Tibial nerve (tissue), 4 donors: ENCODE results near the gene ABLIM3. TPM values are rescaled to one million over a fixed set of nuclear protein-coding genes. Genes with fewer than 3 reads are reported as not detected.

Source experiments
- DNase-seq, 2 donors: peaks; one replicate each; pipeline ENCODE4 v3.0.0-alpha.2; 2019; ENCODE audit warnings: low spot score in 2 of 2
- H3K27ac ChIP-seq, 4 donors: fragments of 200-600 bp; sonication (generic) in 3 of 4; one replicate each; pipeline ENCODE4 v1.5.1; 2017 to 2019; ENCODE audit warnings: mild to moderate bottlenecking in 1 of 4
- H3K27me3 ChIP-seq, 2 donors: fragments of 200-600 bp; sonication (generic) in 1 of 2; one replicate each; pipeline versions ENCODE4 v1.5.1 to v1.6.0; 2017 to 2019
- H3K36me3 ChIP-seq, 3 donors: fragments of 200-600 bp; sonication (generic); one replicate each; pipeline ENCODE4 v1.5.1; 2018 to 2019
- H3K4me1 ChIP-seq, 4 donors: fragments of 200-600 bp; sonication (generic) in 3 of 4; one replicate each; pipeline ENCODE4 v1.5.1; 2017 to 2019
- H3K4me3 ChIP-seq, 4 donors: fragments of 200-600 bp; sonication (generic) in 3 of 4; one replicate each; pipeline ENCODE4 v1.5.1; 2017 to 2019; ENCODE audit warnings: mild to moderate bottlenecking in 1 of 4, moderate library complexity in 1 of 4
- H3K9me3 ChIP-seq, 4 donors: fragments of 200-600 bp; sonication (generic) in 3 of 4; one replicate each; pipeline ENCODE4 v1.5.1; 2017 to 2019
- CTCF ChIP-seq, 5 experiments: fragments of 200-600 bp in 3 of 5; fragments of 450-650 bp in 2 of 5; sonication (generic) in 3 of 5; IDR thresholded peaks; one replicate each; pipeline ENCODE4 v1.5.1; 2016 to 2019; ENCODE audit warnings: antibody characterized with exemption in 5 of 5, mild to moderate bottlenecking in 3 of 5, moderate library complexity in 2 of 5
- EP300 ChIP-seq, 2 donors: sonication (generic); formaldehyde crosslinking; IDR thresholded peaks; one replicate each; pipeline ENCODE4 v1.6.1; 2017; ENCODE audit warnings: antibody characterized with exemption in 2 of 2, mild to moderate bottlenecking in 1 of 2
- POLR2A ChIP-seq, 2 donors: fragments of 450-650 bp; IDR thresholded peaks; one replicate each; pipeline ENCODE4 v1.6.1; 2017; ENCODE audit warnings: antibody characterized with exemption in 2 of 2, mild to moderate bottlenecking in 2 of 2, moderate library complexity in 2 of 2
- WGBS, 2 donors: methylation state at CpG; one replicate each; pipeline ENCODE4 v1.1.5; 2018; 5-methylcytosine and 5-hydroxymethylcytosine counted together
- total RNA-seq, 4 donors: library from RNA; depleted of rRNA; stranded (reverse); fragments of >200 nt; gene quantifications; one replicate each; pipeline ENCODE4 v1.1.0, GENCODE V29; 2016

The ABLIM3 gene
- total RNA-seq, 4 donors from 2014 or later: 50.3 to 75.3 (median 52.3) TPM

GRCh38 chr5:149301049-149301743, 159.9 kb downstream of the ABLIM3 start:
- WGBS, 2 donors: 89 to 93% methylated on average over 13 of the region's 13 CpGs
- no peak for DNase-seq
- H3K4me1 ChIP-seq: peaks cover 0 to 29% (median 1%) of the 10 kb centered on the region in 4 donors
- H3K27ac ChIP-seq: no peak overlapping the region
- H3K27me3 ChIP-seq: no peaks in the 10 kb centered on the region
- TF ChIP-seq EP300 (IDR thresholded peaks at IDR 0.05) (no peak), CTCF (IDR thresholded peaks at IDR 0.05) (no peak)
- no peak overlapping the region for H3K4me3 ChIP-seq
- H3K36me3 ChIP-seq: peaks cover 0 to 70% (median 0%) of the 10 kb centered on the region in 3 donors
- H3K9me3 ChIP-seq: no peaks in the 10 kb centered on the region

GRCh38 chr5:149301744-149302380, 160.6 kb downstream of the ABLIM3 start:
- no peaks in the 10 kb centered on the region for H3K9me3 ChIP-seq
- WGBS, 2 donors: 69 to 87% methylated on average over 6 to 8 of the region's 8 CpGs
- H3K36me3 ChIP-seq: peaks cover 0 to 76% (median 0%) of the 10 kb centered on the region in 3 donors
- no peaks in the 10 kb centered on the region for H3K27me3 ChIP-seq
- TF ChIP-seq POLR2A (IDR thresholded peaks at IDR 0.05): no peak
- no peak for TF ChIP-seq CTCF (IDR thresholded peaks at IDR 0.05)
- no peak for TF ChIP-seq EP300 (IDR thresholded peaks at IDR 0.05)
- no peak for DNase-seq
- no peak overlapping the region for H3K27ac ChIP-seq
- H3K4me1 ChIP-seq: peaks cover 0 to 23% (median 0%) of the 10 kb centered on the region in 4 donors
- no peak overlapping the region for H3K4me3 ChIP-seq

GRCh38 chr5:149302641-149303040, 161.3 kb downstream of the ABLIM3 start:
- no peak for DNase-seq
- TF ChIP-seq EP300 (IDR thresholded peaks at IDR 0.05): no peak
- TF ChIP-seq CTCF (IDR thresholded peaks at IDR 0.05): no peak
- no peak for TF ChIP-seq POLR2A (IDR thresholded peaks at IDR 0.05)
- Histone ChIP-seq H3K9me3 (no peaks in the 10 kb centered on the region), H3K36me3 (peaks cover 0 to 84% (median 0%) of the 10 kb centered on the region in 3 donors), H3K4me3 (no peak overlapping the region), H3K4me1 (peaks cover 0 to 23% (median 0%) of the 10 kb centered on the region in 4 donors), H3K27me3 (no peaks in the 10 kb centered on the region), H3K27ac (no peak overlapping the region)
- WGBS, 2 donors: 75 to 82% methylated on average over 5 of the region's 5 CpGs

GRCh38 chr5:149303210-149303609, 161.9 kb downstream of the ABLIM3 start:
- no peak for DNase-seq
- Histone ChIP-seq H3K9me3 (no peaks in the 10 kb centered on the region), H3K4me3 (no peak overlapping the region), H3K27ac (no peak overlapping the region), H3K36me3 (peaks cover 0 to 88% (median 0%) of the 10 kb centered on the region in 3 donors), H3K4me1 (peaks cover 0 to 18% (median 0%) of the 10 kb centered on the region in 4 donors), H3K27me3 (no peaks in the 10 kb centered on the region)
- TF ChIP-seq CTCF (IDR thresholded peaks at IDR 0.05) (no peak), EP300 (IDR thresholded peaks at IDR 0.05) (no peak), POLR2A (IDR thresholded peaks at IDR 0.05) (no peak)
- WGBS, 2 donors: 74 to 79% methylated on average over 4 of the region's 4 CpGs
